Ishikawa (cell line): ENCODE data around the gene SOX21.

ENCODE experiments used
- CEBPB ChIP-seq: IDR thresholded peaks from 2 replicates; pipeline ENCODE4 v1.6.1; 2012
- EGR1 ChIP-seq: IDR thresholded peaks from 2 replicates; pipeline ENCODE4 v1.6.1; 2012
- EP300 ChIP-seq: IDR thresholded peaks from 2 replicates; pipeline ENCODE4 v1.6.1; 2012; ENCODE audit warnings: borderline replicate concordance
- FOXM1 ChIP-seq: IDR thresholded peaks from 2 replicates; pipeline ENCODE4 v1.6.1; 2012; ENCODE audit warnings: low read depth, borderline replicate concordance
- MAX ChIP-seq: IDR thresholded peaks from 2 replicates; pipeline ENCODE4 v1.6.1; 2012
- ZBTB7A ChIP-seq: IDR thresholded peaks from 2 replicates; pipeline ENCODE4 v1.6.1; 2012; ENCODE audit warnings: low read depth

DNA sequence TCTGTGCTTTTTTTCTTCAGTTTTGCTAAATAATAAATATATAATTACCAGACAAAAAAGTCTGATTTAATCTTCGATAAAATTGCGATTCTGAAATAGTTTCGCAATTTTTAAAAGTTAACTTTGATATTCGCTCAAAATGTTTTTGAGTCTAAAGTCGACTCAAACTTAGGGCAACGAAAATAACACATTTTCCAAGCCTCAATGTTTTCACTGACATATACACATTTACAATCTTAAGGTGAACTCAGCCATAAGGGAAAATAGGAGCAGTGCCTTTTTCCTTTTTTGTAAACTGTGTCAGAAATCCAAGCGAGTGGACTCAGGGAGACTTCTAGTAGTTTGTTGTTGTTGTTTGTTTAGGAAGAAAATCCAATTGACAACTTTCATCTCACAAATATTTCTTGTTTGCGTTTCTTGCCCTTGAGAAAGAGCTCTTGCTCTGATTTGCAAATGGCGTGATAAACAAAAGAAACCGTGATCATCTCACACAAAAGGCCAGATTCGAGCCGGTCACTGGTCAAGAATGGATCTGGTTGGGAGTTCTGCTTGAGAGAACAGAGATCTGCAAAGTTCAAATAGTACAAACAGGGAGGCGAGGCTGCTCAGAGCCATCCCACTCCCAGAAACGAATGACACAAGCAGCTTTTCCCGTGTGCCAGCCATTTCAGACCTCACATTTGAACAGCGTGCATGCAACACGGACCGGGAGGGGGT, 2.1 kb downstream of the SOX21 start:
- TF ChIP-seq FOXM1: no peak
- no peak for TF ChIP-seq MAX
- TF ChIP-seq CEBPB: no peak
- no peak for TF ChIP-seq ZBTB7A
- no peak for TF ChIP-seq EGR1
- TF ChIP-seq EP300: no peak
